ENCODE results near the gene UMODL1. TPM values are rescaled to one million over a fixed set of nuclear protein-coding genes. Genes with fewer than 3 reads are reported as not detected.

The UMODL1 gene
- total RNA-seq, 1 experiment from 2014 or later: not detected

GRCh38 chr21:42141643-42142042, 70.5 kb downstream of the UMODL1 start:
- no peak overlapping the region for H3K18ac ChIP-seq (ENCODE audit: insufficient read length, low read depth, low read length)
- H4K91ac ChIP-seq (ENCODE audit: insufficient read length, low read depth, low read length): no peak overlapping the region
- H3K23ac ChIP-seq (ENCODE audit: insufficient read length, low read depth, low read length): no peak overlapping the region
- H3K9me3 Mint-ChIP-seq: no peaks in the 10 kb centered on the region; a peak in 1 of 5 replicates
- H3K4me3 Mint-ChIP-seq: no peak overlapping the region
- H3K27ac ChIP-seq (ENCODE audit: insufficient read length, low read depth, low read length): no peak overlapping the region
- H4K8ac ChIP-seq (replicated peaks; ENCODE audit: insufficient read length, low read depth, low read length): no peak overlapping the region
- no peaks in the 10 kb centered on the region for H3K9me3 ChIP-seq (ENCODE audit: control insufficient read depth, low read depth, low read length)
- H2AFZ ChIP-seq (ENCODE audit: low read length): no peak overlapping the region
- no peak overlapping the region for H2BK20ac ChIP-seq (ENCODE audit: low read depth, low read length, poor library complexity, severe bottlenecking)
- WGBS (ENCODE audit: extremely low coverage, insufficient read length, low lambda C conversion rate): no CpG with 5 or more reads among the region's 8 CpGs
- H3K14ac ChIP-seq (ENCODE audit: insufficient read depth, low read length): no peak overlapping the region
- H3K27me3 ChIP-seq (ENCODE audit: insufficient read depth, low read length): no peaks in the 10 kb centered on the region
- no peak overlapping the region for H3K4me2 ChIP-seq (ENCODE audit: insufficient read depth, insufficient read length, low read length)
- H2BK12ac ChIP-seq (ENCODE audit: insufficient read length, low read depth, low read length): no peak overlapping the region
- no peak overlapping the region for H4K5ac ChIP-seq (ENCODE audit: insufficient read length, low read depth, low read length)
- H3K23me2 ChIP-seq (ENCODE audit: insufficient read length, low read depth, low read length, poor library complexity, severe bottlenecking): no peaks in the 10 kb centered on the region
- H3K4me1 ChIP-seq (ENCODE audit: insufficient read depth, low read length): no peaks in the 10 kb centered on the region
- H3K56ac ChIP-seq (ENCODE audit: insufficient read length, low read depth, low read length): no peak overlapping the region
- H3K27ac Mint-ChIP-seq: no peak overlapping the region; a peak in 1 of 7 replicates
- H3K36me3 Mint-ChIP-seq (ENCODE audit: insufficient read depth in 1 of 3, low read depth in 3 of 3): no peaks in the 10 kb centered on the region
- H2BK5ac ChIP-seq (ENCODE audit: insufficient read length, low read length): no peak overlapping the region
- no peak overlapping the region for H2BK15ac ChIP-seq (ENCODE audit: low read depth, low read length)
- peaks cover 3% of the 10 kb centered on the region in 2 experiments; a peak in 2 of 4 replicates for H3K4me1 Mint-ChIP-seq
- no peak overlapping the region for H2AK5ac ChIP-seq (ENCODE audit: insufficient read length, low read length)
- H2BK120ac ChIP-seq (ENCODE audit: low read depth, low read length, poor library complexity, severe bottlenecking): no peak overlapping the region
- no peak overlapping the region for H3K4ac ChIP-seq (ENCODE audit: low read depth, low read length)
- H3K27me3 Mint-ChIP-seq (ENCODE audit: low read depth): peaks cover 4% of the 10 kb centered on the region
- DNase-seq: no peak
- H3K9ac ChIP-seq (ENCODE audit: extremely low read depth, insufficient read length, low read length): no peak overlapping the region
- no peaks in the 10 kb centered on the region for H4K20me1 ChIP-seq (ENCODE audit: control insufficient read depth, insufficient read depth, insufficient read length)
- H3K79me2 ChIP-seq (ENCODE audit: insufficient read depth, low read length): no peaks in the 10 kb centered on the region
- no peak for TF ChIP-seq CTCF (conservative IDR thresholded peaks at IDR 0.05)
- no peak overlapping the region for H3T11ph ChIP-seq (ENCODE audit: low read length)
- no peaks in the 10 kb centered on the region for H3K79me1 ChIP-seq (ENCODE audit: insufficient read depth, low read depth, low read length, poor library complexity, severe bottlenecking)
